C4-2B (cell line): Measurements from ENCODE around the gene KRTAP10-12.

Experiments
- H3K27ac ChIP-seq: fragments of 450-650 bp; 2 replicates; pipeline ENCODE4 v1.5.1; 2017
- CTCF ChIP-seq: fragments of 450-650 bp; conservative IDR thresholded peaks from 2 replicates; pipeline ENCODE4 v1.5.1; 2017; ENCODE audit warnings: mild to moderate bottlenecking
- ZFX ChIP-seq: fragments of 450-650 bp; IDR thresholded peaks from 2 replicates; pipeline ENCODE4 v1.6.1; 2017

KRTAP10-12 gene

GRCh38 chr21:44664691-44665090, 32.3 kb upstream of the KRTAP10-12 start:
- TF ChIP-seq CTCF (no peak), ZFX (no peak)
- no peak overlapping the region for H3K27ac ChIP-seq

- no peak within 1 kb of the TSS for H3K27ac ChIP-seq
- no peak for TF ChIP-seq ZFX
- no peak for TF ChIP-seq CTCF
Observed at GRCh38 chr21:44666401-44667320, 30.3 kb upstream of the KRTAP10-12 start, which contains the start of gene KRTAP12-2. TSS of gene KRTAP12-2 (minus strand) at chr21:44666927. CDS start at chr21:44666886, 41 bp downstream.

- TF ChIP-seq ZFX (no peak), CTCF (no peak)
- H3K27ac ChIP-seq = no peak overlapping the region
Observed at GRCh38 chr21:44667612-44668011, 29.4 kb upstream of the KRTAP10-12 start.

DNA sequence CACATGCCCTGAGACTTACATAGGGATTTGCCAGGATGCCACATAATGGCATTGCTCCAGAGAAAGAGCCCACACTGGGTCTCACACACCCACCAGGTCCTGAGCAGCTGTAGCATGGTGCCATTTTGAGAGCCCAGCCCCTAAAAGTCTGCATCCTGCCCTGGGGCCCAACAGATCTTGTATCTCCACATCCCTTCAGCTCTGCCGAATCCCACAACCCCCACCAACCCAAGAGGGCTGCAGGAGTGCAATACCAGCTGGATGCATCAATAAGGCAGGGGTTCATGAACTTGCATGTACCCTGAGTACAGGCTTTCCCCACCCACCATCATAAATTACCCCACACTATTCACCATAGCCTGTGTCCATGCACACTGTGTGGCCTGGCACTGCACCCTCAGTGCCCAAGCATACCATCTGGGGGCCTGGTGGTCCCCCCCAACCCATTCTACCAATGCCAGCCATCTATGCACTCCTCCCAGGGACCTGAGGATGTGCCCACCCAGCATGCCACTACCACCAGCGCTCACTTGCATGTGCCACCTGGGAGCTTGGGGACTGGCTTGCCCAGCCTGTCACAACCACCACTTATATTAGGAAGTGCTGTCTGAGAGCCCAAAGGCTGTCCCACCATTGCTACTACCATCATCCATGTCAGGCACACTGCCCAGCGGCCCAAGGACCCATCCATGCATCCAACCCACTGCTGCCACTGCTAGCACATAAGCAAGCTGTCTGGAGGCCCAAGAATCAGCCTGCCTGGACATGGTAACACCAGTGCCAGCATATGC, 26.1 kb upstream of the KRTAP10-12 start:
- no peak overlapping the region for H3K27ac ChIP-seq
- no peak for TF ChIP-seq CTCF
- no peak for TF ChIP-seq ZFX

DNA sequence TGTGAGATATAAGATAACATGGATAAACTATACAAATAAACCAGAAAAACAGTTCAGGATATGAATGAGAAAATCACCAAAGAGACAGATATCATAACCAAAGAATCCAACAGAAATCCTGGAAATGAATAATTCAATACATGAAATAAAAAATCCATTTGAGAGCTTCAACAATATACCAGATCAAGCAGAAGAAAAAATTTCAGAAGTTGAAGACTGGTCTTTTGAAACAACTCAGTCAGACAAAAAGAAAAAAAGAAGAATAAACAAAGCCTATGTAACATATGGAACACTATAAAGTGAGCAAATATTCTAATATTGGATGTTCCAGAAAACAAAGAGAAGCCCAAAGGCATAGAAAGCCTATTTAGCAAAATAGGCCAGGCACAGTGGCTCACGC, 25.1 kb upstream of the KRTAP10-12 start:
- H3K27ac ChIP-seq = no peak overlapping the region
- TF ChIP-seq ZFX = no peak
- TF ChIP-seq CTCF = no peak

DNA sequence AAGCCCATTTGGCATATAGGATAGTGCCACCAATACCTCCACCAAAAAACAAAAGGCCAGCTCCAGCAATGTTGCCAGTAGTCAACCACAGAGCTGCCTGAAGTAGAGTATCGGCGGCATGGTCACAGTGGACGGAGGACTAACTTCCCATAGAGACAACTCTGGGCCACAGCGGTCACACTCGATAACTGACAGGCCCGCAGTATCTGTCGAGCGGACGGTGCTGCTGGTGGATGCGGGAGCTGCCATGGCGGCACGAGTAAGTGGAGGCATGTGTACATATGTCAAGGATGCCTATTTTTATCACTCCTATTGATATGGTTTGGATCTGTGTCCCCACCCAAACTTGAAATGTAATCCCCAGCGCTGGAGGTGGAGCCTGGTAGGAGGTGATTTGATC, 19.1 kb upstream of the KRTAP10-12 start:
- TF ChIP-seq CTCF (no peak), ZFX (no peak)

GRCh38 chr21:44681152-44681551, 15.8 kb upstream of the KRTAP10-12 start:
- no peak overlapping the region for H3K27ac ChIP-seq
- TF ChIP-seq ZFX = no peak

More for the DNA sequence above, 19.1 kb upstream of the KRTAP10-12 start:
- no peak overlapping the region for H3K27ac ChIP-seq
